GM12878 (cell line): ENCODE results near the gene CEP170B. TPM values are rescaled to one million over a fixed set of nuclear protein-coding genes. Genes with fewer than 3 reads are reported as not detected.

ENCODE experiments used
- ATAC-seq: fragments of 200-7000 bp; cut with Tn5 transposase; 3 replicates; pipeline ENCODE4 v1.9.1; 2020; ENCODE audit warnings: mild to moderate bottlenecking, moderate library complexity
- BruUV-seq: library from RNA; stranded (reverse); fragments of 400-500 nt; replicated peaks from 2 replicates; lab custom pipeline; 2021; lab: Mats Ljungman, UMichigan
- CTCF ChIA-PET: fragments of 300-600 bp; sonication (Branson Sonifier 250); formaldehyde crosslinking; extraction: SDS; loops from one replicate; lab custom pipeline; 2021; ENCODE audit warnings: inconsistent platforms; lab: Yijun Ruan, JAX
- POLR2A ChIA-PET: fragments of 350-600 bp; formaldehyde crosslinking; extraction: SDS; loops from one replicate; lab custom pipeline; 2021; ENCODE audit warnings: inconsistent platforms; lab: Charles Lee
- RAD21 ChIA-PET: fragments of 300-600 bp; sonication (Branson Sonifier 250); formaldehyde crosslinking; loops from one replicate; lab custom pipeline; 2023; ENCODE audit warnings: antibody characterized with exemption; ENCODE audit not compliant: unreplicated experiment; lab: Charles Lee
- SMC1A ChIA-PET: fragments of 300-600 bp; sonication (Branson Sonifier 250); formaldehyde crosslinking; loops from one replicate; lab custom pipeline; 2023; ENCODE audit not compliant: unreplicated experiment, uncharacterized antibody; lab: Charles Lee
- DNase-seq: peaks from one replicate; pipeline ENCODE4 v3.0.0-alpha.2; 2011; ENCODE audit warnings: low read depth, low spot score
- FAIRE-seq: peaks from 3 replicates; lab custom pipeline; 2011; peaks lifted over from hg19 to GRCh38; lab: Jason Lieb, UNC
- H2AFZ ChIP-seq: 2 replicates; pipeline ENCODE4 v1.6.0; 2011; ENCODE audit warnings: low read depth, low read length, control low read depth; ENCODE audit not compliant: control insufficient read depth
- H3K27ac ChIP-seq: 2 replicates; pipeline ENCODE4 v1.5.1; 2011; ENCODE audit warnings: control low read depth; ENCODE audit not compliant: control insufficient read depth, insufficient read depth
- H3K27me3 ChIP-seq, 2 experiments: replicated peaks in 1 of 2; 2 replicates each; pipeline versions ENCODE4 v1.6.0 to v1.6.1; 2011; ENCODE audit warnings: low read length in 1 of 2; ENCODE audit not compliant: control insufficient read depth in 2 of 2, insufficient read depth in 2 of 2
- H3K36me3 ChIP-seq, 2 experiments: 2 replicates each; pipeline ENCODE4 v1.5.1; 2011; ENCODE audit warnings: low read length in 1 of 2; ENCODE audit not compliant: control insufficient read depth in 2 of 2, insufficient read depth in 2 of 2
- H3K4me1 ChIP-seq: 2 replicates; pipeline ENCODE4 v1.6.1; 2011; ENCODE audit warnings: mild to moderate bottlenecking, low read length, moderate library complexity, mixed read lengths; ENCODE audit not compliant: control insufficient read depth, insufficient read depth
- H3K4me2 ChIP-seq: 2 replicates; pipeline ENCODE4 v1.6.0; 2011; ENCODE audit warnings: control low read depth; ENCODE audit not compliant: control insufficient read depth, insufficient read depth
- H3K4me3 ChIP-seq: fragments of 200-600 bp; sonication (generic); 2 replicates; pipeline ENCODE4 v1.5.1; 2016
- H3K79me2 ChIP-seq: 2 replicates; pipeline ENCODE4 v1.6.0; 2011; ENCODE audit warnings: low read length; ENCODE audit not compliant: control insufficient read depth, insufficient read depth
- H3K9ac ChIP-seq: 2 replicates; pipeline ENCODE4 v1.8.0; 2011; ENCODE audit warnings: low read length, control low read depth, mixed read lengths; ENCODE audit not compliant: control insufficient read depth, insufficient read depth
- H3K9me3 ChIP-seq: replicated peaks from 3 replicates; pipeline ENCODE4 v1.5.1; 2011; ENCODE audit warnings: mild to moderate bottlenecking, low read length; ENCODE audit not compliant: control insufficient read depth, insufficient read depth
- H4K20me1 ChIP-seq: 2 replicates; pipeline ENCODE4 v1.6.0; 2011; ENCODE audit not compliant: control insufficient read depth, insufficient read depth
- BCL11A ChIP-seq: IDR thresholded peaks from 2 replicates; pipeline ENCODE4 v1.6.1; 2011; ENCODE audit warnings: low read depth, low read length
- BMI1 ChIP-seq: fragments of 450-650 bp; IDR thresholded peaks from 2 replicates; pipeline ENCODE4 v1.6.1; 2016; ENCODE audit warnings: mild to moderate bottlenecking, moderate library complexity, borderline replicate concordance
- CREB1 ChIP-seq: IDR thresholded peaks from 2 replicates; pipeline ENCODE4 v1.6.1; 2012; ENCODE audit warnings: low read depth, mild to moderate bottlenecking, inconsistent platforms
- ELK1 ChIP-seq: IDR thresholded peaks from 2 replicates; pipeline ENCODE4 v1.6.1; 2012; ENCODE audit warnings: low read depth, low read length, improper control_type of control experiment
- IKZF1 ChIP-seq: fragments of 450-650 bp; conservative IDR thresholded peaks from 2 replicates; pipeline ENCODE4 v1.6.1; 2017; ENCODE audit warnings: antibody characterized with exemption, mild to moderate bottlenecking
- KDM1A ChIP-seq: fragments of 200-600 bp; sonication (generic); IDR thresholded peaks from 2 replicates; pipeline ENCODE4 v1.6.1; 2016; ENCODE audit warnings: borderline replicate concordance
- MYC ChIP-seq: IDR thresholded peaks from 2 replicates; pipeline ENCODE4 v1.6.1; 2011; ENCODE audit warnings: mild to moderate bottlenecking, low read length, moderate library complexity, inconsistent platforms; ENCODE audit not compliant: insufficient read depth, insufficient replicate concordance, insufficient read length, severe bottlenecking
- NBN ChIP-seq: fragments of 450-650 bp; IDR thresholded peaks from 2 replicates; pipeline ENCODE4 v1.6.1; 2016
- NFYB ChIP-seq: IDR thresholded peaks from 2 replicates; pipeline ENCODE4 v1.6.1; 2011; ENCODE audit warnings: low read depth, mild to moderate bottlenecking, low read length, improper control_type of control experiment, moderate library complexity; ENCODE audit not compliant: insufficient read depth
- PAX8 ChIP-seq: fragments of 450-650 bp; IDR thresholded peaks from 2 replicates; pipeline ENCODE4 v1.6.1; 2017; ENCODE audit warnings: mild to moderate bottlenecking, moderate library complexity
- POLR2AphosphoS5 ChIP-seq: IDR thresholded peaks from 2 replicates; pipeline ENCODE4 v1.6.1; 2011; ENCODE audit warnings: mild to moderate bottlenecking, low read length, inconsistent platforms
- SMARCA5 ChIP-seq: fragments of 450-650 bp; IDR thresholded peaks from 2 replicates; pipeline ENCODE4 v1.6.1; 2017; ENCODE audit warnings: mild to moderate bottlenecking
- SRF ChIP-seq, 2 experiments: IDR thresholded peaks; 2 replicates each; pipeline ENCODE4 v1.6.1; 2011; ENCODE audit warnings: low read depth in 2 of 2, low read length in 2 of 2, mild to moderate bottlenecking in 1 of 2, moderate library complexity in 1 of 2
- STAT3 ChIP-seq: IDR thresholded peaks from 2 replicates; pipeline ENCODE4 v1.6.1; 2011; ENCODE audit warnings: low read depth, low read length, improper control_type of control experiment
- ZNF274 ChIP-seq: IDR thresholded peaks from one replicate; pipeline ENCODE4 v1.8.0; 2011; ENCODE audit not compliant: insufficient read length, insufficient read depth
- WGBS: methylation state at CpG from one replicate; pipeline ENCODE4 v1.1.6; 2016; ENCODE audit warnings: low lambda C conversion rate; ENCODE audit not compliant: insufficient replicate concordance, insufficient coverage; ENCODE audit errors: missing lambda C conversion rate; 5-methylcytosine and 5-hydroxymethylcytosine counted together
- in situ Hi-C: fragments of 300-500 bp; cut with MboI; formaldehyde crosslinking; loops from 9 replicates; pipeline ENCODE4 v1.14.3; 2018; ENCODE audit warnings: mixed read lengths
- intact Hi-C: fragments of 100-400 bp; cut with micrococcal nuclease; formaldehyde crosslinking; loops from one replicate; pipeline ENCODE4 v1.14.2; 2022; ENCODE audit not compliant: unreplicated experiment
- polyA plus RNA-seq, 11 experiments: library from polyadenylated mRNA; depleted of rRNA in 4 of 11; unstranded in 6 of 11; stranded (reverse) in 5 of 11; fragments of >200 nt; fragmentation: Nextera tagmentation in 4 of 11; fragmentation: Illumina TruSeq in 1 of 11; extraction: Ambion mirVana in 4 of 11; extraction: Trizol in 1 of 11; gene quantifications; 1 replicate in 1 of 11; 2 replicates in 10 of 11; pipeline versions ENCODE4 v1.2.1 to v1.2.3, GENCODE V29; 2011 to 2016; ENCODE audit warnings: inconsistent platforms in 2 of 11, missing spikeins in 2 of 11, low read depth in 1 of 11
- total RNA-seq, 4 experiments: library from RNA; depleted of rRNA in 3 of 4; stranded (reverse); fragments of >200 nt in 3 of 4; fragmentation: Illumina TruSeq in 1 of 4; extraction: Trizol in 1 of 4; gene quantifications; 2 replicates each; pipeline versions ENCODE4 v1.2.1 to v1.2.3, GENCODE V29; 2013 to 2021

CEP170B gene
- total and polyA plus RNA-seq, 10 of the 15 experiments (the other 5 are each of a cell fraction or from before 2014, with no cell fraction given): 0.01 to 0.44 (median 0.05) TPM; not detected in 4

GRCh38 chr14:104878582-104878981, 13.5 kb downstream of the CEP170B start (continued):
- TF ChIP-seq IKZF1 (no peak), SRF (IDR thresholded peaks at IDR 0.05; ENCODE audit: low read depth in 2 of 2, low read length in 2 of 2) (no peak), MYC (no peak), NBN (no peak), KDM1A (no peak), BMI1 (no peak), BCL11A (no peak), STAT3 (no peak)

GRCh38 chr14:104879201-104879982, 14.3 kb downstream of the CEP170B start:
- ChIA-PET POLR2A (no interaction called here), SMC1A (no interaction called here), RAD21 (no interaction called here), CTCF (no interaction called here)
- DNase-seq (no peak), FAIRE-seq (no peak), ATAC-seq (no peak)
- Histone ChIP-seq H3K4me1 (no peaks in the 10 kb centered on the region), H3K4me3 (no peak overlapping the region), H3K4me2 (no peak overlapping the region), H3K27me3 (no peaks in the 10 kb centered on the region), H3K27ac (no peak overlapping the region), H3K9ac (no peak overlapping the region), H3K36me3 (no peaks in the 10 kb centered on the region), H4K20me1 (no peaks in the 10 kb centered on the region; the same call in 1 of the 2 replicates), H3K79me2 (no peaks in the 10 kb centered on the region), H3K9me3 (no peaks in the 10 kb centered on the region), H2AFZ (no peak overlapping the region)
- 41% methylated on average over 29 of the region's 29 CpGs for WGBS
- TF ChIP-seq ELK1 (no peak), CREB1 (no peak), ZNF274 (no peak), BMI1 (no peak), STAT3 (no peak), POLR2AphosphoS5 (no peak), SMARCA5 (no peak), NFYB (no peak), PAX8 (no peak)
- in situ Hi-C loops (no loop called here), intact Hi-C loops (no loop called here)
- BruUV-seq: no TSS peak
